Measurements from ENCODE around the gene IQSEC1.

DNA sequence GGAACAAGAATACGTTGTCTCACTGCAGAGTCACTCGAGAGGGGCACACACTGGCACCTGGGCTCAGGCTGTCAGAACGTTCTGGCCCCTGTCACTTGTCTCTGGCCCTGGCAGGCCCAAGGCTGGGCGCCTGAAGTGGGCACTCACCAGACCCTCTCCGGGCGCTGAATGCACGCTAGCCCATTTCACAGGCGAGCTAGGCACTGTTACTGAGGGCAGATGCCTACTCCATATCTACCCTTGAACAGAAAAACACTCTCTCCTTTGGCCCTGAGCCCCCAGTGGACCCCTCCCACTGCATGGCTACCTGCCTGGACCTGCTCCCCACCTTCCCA, 42.3 kb upstream of the IQSEC1 start:
- TF ChIP-seq, protein P1, sequence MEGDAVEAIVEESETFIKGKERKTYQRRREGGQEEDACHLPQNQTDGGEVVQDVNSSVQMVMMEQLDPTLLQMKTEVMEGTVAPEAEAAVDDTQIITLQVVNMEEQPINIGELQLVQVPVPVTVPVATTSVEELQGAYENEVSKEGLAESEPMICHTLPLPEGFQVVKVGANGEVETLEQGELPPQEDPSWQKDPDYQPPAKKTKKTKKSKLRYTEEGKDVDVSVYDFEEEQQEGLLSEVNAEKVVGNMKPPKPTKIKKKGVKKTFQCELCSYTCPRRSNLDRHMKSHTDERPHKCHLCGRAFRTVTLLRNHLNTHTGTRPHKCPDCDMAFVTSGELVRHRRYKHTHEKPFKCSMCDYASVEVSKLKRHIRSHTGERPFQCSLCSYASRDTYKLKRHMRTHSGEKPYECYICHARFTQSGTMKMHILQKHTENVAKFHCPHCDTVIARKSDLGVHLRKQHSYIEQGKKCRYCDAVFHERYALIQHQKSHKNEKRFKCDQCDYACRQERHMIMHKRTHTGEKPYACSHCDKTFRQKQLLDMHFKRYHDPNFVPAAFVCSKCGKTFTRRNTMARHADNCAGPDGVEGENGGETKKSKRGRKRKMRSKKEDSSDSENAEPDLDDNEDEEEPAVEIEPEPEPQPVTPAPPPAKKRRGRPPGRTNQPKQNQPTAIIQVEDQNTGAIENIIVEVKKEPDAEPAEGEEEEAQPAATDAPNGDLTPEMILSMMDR (IDR thresholded peaks at IDR 0.05) = no peak
- no peak for TF ChIP-seq EZH2 (IDR thresholded peaks at IDR 0.05; ENCODE audit: borderline replicate concordance, insufficient read depth, low read depth, low read length, poor library complexity, severe bottlenecking)
